COR-L47 (cell line): ENCODE results near the gene WDR13.
"Not testable (repeated sequence)": the region's sequence is repeated elsewhere in the genome, so short reads cannot be mapped to it uniquely, and the experiment has no call there.

ENCODE experiments used
- DNase-seq: peaks from one replicate; lab custom pipeline; 2025; lab: John Stamatoyannopoulos, UW

Gene WDR13

GRCh38 chrX:48597353-48598264 is at the start of gene WDR13:
TSS of gene WDR13 (plus strand) at chrX:48597492. CDS start at chrX:48597997, 505 bp downstream.
- peak; percentile 85 for DNase-seq

DNA sequence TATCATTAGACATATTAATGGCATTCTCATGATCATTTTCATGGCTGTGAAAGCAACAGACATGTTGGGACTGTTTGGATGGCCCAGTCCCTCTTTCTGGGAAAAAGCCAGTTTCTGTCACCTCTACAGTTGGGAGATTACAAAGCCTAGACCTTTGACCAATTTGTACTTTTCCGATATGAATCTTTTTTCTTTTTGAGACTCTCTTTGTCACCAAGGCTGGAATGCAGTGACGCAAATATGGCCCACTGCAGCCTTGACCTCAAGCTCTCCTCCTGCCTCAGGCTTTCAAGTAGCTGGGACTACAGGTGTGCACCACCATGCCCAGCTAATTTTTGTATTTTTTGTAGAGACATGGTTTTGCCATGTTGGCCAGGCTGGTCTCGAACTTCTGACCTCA is 48.4 kb upstream of the WDR13 start:
- no peak for DNase-seq

- not testable (repeated sequence) for DNase-seq
Measured at GRCh38 chrX:48555731-48556325, 41.5 kb upstream of the WDR13 start.

DNA sequence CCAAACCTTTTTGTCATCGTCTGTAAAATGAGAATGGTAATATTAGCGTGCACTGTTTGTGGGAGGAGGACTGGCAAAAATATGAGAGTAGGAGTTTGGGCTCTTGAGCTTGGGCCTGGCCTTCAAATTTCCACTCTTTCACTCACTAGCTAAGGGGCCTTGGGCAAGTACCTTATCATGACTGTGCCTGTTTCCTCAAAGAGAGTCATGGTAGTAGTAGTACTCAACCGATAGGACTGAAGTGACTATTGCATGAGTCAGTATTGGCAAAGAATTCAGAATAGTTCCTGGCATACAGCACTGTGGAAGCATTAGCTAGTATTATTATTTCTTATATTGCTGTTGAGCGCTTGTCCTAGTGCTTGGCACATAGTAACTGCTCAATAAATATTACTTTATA is 39.0 kb upstream of the WDR13 start:
- no peak for DNase-seq

DNA sequence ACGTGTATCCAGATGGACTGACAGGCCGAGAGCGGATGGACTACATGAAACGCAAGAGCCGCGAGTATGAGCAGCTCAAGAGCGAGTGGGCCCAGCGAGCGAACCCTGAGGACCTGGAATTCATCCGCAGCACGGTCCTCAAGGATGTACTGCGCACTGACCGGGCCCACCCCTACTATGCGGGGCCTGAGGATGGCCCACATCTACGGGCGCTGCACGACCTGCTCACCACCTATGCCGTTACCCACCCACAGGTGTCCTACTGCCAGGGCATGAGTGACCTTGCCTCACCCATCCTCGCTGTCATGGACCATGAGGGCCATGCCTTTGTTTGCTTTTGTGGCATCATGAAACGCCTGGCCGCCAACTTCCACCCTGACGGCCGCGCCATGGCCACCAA is 37.7 kb upstream of the WDR13 start:
- no peak for DNase-seq

DNA sequence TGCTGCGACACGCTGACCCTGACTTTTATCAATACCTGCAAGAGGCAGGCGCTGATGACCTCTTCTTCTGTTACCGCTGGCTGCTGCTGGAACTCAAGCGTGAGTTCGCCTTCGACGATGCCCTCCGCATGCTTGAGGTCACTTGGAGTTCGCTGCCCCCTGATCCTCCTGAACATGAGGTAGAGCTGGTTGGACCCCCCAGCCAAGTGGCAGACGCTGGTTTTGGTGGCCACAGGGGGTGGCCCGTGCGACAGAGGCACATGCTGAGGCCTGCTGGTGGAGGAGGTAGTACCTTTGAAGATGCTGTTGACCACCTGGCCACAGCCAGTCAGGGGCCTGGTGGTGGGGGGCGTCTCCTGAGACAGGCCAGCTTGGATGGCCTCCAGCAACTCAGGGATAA is 37.2 kb upstream of the WDR13 start:
- no peak for DNase-seq

GRCh38 chrX:48560681-48561080 is 36.6 kb upstream of the WDR13 start:
- no peak for DNase-seq

DNA sequence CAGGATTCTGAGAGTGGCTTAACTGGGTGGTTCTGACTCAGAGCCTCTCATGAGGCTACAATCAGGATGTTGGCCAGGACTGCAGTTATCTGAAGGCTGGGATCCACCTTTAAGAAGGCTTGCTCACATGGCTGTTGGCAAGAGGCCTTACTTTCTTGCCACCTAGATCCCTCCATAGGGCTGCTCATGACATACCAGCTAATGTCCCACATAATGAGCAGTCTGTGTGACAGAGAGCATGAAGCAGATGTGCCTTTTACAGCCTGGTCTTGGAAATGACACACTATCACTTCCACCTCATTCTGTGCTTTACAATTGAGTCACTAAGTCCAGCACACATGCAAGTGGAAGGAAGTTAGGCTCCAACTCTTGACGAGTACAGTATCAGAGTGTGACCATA is 27.3 kb upstream of the WDR13 start:
- no peak for DNase-seq

GRCh38 chrX:48573690-48574269 is 23.5 kb upstream of the WDR13 start:
- peak; percentile 25 for DNase-seq

DNA sequence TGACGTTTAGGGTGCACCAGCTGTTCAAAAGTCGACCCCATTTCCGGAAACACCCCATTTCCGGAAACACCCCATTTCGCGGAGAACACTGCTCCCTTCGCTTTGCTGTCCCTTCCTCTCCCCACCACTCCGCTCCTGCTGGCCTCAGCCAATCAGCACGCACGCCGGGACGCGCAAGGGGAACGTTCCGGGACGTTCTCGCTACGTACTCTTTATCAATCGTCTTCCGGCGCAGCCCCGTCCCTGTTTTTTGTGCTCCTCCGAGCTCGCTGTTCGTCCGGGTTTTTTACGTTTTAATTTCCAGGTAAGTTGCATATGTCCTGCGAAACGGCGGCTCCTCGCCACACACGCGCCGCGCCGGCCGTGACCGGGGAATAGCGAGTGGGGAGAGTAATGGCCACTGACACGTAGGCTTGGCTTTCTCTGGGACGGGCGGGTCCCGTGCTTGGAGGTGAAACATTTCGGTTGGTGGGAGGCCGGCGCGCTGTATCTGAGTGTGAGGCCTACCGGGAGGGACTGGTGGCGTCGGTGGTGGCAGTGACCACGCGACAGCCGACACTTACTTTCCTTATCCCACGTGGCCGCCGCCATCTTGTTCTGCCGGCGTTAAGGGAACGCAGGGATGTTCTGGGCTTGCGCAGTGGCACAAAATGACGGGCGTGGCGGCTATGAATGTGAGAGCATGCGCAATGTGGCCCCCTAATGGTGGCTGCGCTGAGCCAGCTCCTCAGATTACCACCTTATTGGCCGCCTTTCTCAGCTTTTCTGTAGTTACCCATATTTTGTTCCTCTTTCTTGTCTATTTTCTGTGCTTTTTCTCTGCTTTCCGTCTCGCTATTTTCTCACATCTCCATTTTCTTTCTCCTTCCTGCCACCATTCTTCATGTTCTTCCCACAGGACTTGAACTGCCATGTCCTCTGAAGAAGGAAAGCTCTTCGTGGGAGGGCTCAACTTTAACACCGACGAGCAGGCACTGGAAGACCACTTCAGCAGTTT is 22.7 kb upstream of the WDR13 start, which contains the start of gene RBM3:
TSS of gene RBM3 (plus strand) at position 215 of the 997 bp plus-strand sequence. CDS start at position 912, 697 bp downstream.
- DNase-seq, result peak; percentile 85

- DNase-seq, result no peak
Measured at GRCh38 chrX:48575642-48576041, 21.6 kb upstream of the WDR13 start.

- DNase-seq, result no peak
Measured at GRCh38 chrX:48576108-48576507, 21.2 kb upstream of the WDR13 start.

DNA sequence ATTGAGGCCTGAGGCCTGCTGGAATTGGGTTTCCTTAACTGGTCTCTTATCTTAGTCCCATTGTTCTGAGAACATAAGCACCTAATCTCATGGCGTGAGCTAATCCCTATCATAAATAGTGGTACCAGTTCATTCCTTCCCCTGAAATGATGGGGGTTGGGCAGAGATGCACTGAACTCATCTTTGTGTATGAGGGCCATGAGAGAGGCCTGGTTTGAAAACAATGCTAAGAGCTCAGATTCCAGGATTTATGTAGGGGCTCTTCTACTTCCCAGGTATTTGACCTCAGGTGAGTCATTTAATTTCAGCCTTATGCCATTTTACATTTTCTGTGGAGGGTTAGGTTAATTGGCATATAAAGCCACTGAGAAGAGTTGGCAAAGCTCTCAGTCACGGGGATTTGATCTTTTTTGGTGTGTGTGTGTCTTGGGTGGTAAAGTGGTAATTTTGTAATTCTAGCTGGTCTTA is 18.6 kb upstream of the WDR13 start:
- DNase-seq, result no peak

DNA sequence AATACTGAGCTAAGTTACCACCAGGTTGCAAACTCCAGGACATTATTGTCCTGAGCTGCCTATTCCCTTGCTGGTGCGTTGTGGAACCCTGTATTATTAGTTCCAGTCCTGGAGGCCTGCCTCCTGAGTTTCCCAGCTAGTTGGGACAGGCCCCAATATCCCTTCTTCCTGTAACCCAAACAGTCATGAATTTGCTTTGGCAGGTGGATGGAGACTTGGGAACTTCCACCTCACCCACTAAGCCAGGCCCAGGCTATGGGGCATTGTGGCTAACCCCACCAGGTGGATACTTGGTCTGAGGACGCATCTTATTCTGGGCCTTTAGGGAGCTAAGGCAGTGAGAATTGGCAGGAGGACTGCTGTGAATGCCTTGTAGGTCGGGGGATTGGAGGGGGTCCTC is 18.0 kb upstream of the WDR13 start:
- no peak for DNase-seq

- no peak for DNase-seq
Measured at GRCh38 chrX:48580662-48581061, 16.6 kb upstream of the WDR13 start.

DNA sequence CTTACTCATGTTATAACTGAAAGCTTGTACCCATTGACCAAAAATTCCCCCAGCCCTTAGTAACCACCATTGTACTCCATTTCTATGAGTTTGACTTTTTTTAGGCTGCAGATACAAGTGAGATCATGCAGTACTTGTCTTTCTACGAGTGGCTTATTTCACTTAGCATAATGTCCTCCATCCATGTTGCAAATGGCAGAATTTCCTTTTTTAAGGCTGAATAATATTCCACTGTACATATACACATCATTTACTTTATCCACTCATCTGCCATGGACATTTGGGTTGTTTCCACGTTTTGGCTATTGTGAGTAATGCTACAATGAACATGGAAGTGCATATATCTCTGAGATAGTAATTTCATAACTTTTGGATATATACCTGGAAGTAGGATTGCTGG is 12.6 kb upstream of the WDR13 start:
- DNase-seq, result no peak

GRCh38 chrX:48589482-48590162 is 7.7 kb upstream of the WDR13 start:
- DNase-seq, result no peak

- no peak for DNase-seq
Measured at GRCh38 chrX:48590203-48591103, 6.8 kb upstream of the WDR13 start.

DNA sequence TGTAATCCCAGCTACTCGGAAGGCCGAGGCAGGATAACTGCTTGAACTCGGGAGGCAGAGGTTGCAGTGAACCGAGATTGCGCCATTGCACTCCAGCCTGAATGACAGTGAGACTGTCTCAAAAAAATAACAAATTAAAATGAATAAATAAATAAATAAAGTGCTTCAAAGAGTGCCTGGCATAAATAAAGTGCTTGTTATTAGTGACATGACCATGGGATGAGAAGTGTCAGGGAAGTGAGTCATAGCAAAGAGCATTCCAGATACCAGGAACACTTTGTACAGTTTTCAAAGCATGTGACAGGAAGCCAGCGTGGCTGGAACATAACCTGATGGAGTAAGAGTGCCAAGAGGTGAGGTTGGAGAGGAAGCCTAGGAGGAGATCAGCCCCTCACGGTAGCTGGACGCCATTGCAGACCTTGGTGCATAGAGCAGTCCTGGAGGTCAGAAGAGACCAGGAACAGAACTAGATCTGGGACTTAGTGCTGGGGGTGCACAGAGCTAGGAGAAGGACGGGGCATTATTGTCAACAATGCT is 6.0 kb upstream of the WDR13 start:
- DNase-seq, result no peak

DNA sequence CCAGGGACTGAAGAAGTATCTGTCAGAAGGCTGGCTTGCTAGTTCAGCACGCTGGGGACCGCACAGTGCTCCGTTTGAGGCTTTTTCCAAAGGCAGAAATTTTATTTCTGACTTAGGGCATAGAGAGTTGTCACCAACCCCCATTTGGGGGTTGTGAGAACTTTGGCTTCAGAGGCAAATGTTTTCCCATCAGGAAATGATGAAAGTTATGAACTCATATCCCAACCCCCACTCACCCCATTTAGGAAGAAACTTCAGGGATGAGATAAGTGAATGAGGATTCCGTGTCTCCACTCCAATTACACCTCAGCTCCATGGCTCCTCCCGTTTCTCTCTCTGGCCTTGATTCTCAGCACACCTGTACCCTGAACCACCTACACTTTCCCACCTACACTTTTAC is 4.3 kb upstream of the WDR13 start:
- no peak for DNase-seq
